KG1 (cell line): ENCODE results near the gene PDE4D.
"Not testable (repeated sequence)": the region's sequence is repeated elsewhere in the genome, so short reads cannot be mapped to it uniquely, and the experiment has no call there.

Source experiments
- DNase-seq: peaks from one replicate; lab custom pipeline; 2025; lab: John Stamatoyannopoulos, UW

Gene PDE4D

DNA sequence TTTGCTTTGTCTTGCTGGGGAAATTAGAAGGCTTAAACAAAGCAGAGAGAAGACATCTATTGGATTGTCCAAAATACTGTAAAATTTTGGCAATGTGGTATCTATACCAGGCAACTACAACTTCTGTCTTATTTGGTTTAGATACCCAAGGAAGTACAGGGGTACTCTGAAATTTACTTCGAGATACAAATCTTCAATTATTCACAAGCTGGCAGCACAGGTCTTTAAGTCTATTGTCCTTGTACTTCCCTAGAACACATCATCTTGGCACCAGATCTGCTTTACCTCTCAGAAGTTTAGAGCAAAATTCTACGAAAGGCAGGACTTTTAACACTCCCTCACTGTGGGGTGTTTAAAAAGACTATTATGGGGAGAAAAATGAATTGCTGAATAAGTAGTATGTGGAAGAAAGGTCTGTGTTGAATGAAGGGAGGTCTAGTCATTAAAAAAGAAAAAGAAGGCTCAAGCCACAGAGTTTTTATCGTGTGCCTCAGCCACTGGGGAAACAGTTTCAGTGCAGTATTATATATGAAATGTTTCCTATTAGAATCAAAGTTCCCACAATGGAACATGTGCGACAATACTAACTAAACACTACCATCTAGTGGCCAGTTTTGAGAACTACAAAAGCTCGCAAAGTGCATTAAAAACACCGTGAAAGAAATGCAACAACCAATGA lies 93.7 kb downstream of the PDE4D start:
- DNase-seq = peak; percentile 30

DNA sequence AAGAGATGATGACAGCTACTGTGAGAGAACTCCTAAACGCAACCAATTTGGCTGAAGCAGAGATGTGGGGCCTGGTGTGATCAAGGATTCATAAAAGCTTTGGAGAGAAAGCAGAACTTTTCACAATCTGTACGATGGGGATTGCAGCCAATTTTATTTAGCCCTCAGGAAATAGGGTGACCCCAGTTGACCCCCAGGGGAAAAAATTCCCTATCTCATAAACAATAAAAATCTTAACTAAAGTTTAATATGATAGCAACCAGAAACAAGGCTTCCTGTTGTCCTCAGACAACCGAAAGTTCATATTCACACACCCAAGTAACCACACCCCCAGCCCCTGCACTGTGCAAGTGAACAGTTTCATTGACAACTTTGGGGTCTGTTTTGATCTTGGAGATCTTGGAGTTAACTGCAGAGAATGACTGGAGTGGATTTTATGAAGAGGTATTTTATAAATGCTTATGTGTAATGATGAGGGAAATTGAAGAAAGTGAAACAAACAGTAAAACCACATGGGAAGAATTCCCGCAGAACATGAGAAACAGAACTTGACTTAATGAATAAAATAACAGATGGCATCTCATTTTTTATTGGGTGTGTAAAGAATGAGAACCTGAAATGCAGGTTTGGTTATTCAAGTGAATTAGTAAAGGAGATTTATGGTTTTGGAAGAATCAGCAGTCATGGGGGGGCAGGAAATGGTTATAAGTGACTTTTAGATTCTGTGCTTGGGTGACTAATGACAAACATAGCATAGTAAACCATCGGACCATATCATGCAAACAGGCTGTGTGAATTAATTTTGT lies 94.5 kb downstream of the PDE4D start:
- DNase-seq = no peak

DNA sequence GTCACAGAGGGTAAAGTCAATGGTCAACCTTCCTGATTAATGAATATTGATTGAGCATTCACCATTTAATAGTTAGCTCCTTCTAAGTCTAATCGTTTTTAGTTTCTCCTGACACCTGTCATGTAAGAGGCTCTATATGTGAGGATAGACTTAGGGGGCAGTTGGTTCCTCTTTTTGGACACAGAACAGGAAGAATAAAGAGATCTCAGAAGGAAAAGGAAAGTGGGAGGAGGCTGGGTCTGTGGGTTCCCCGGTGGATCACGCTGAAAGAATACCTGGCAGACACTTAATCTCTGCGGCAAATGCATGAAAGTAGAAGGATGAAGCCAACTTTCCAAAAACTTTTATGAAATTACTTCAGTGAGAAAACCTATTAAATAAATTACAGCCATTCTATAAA lies 98.4 kb downstream of the PDE4D start:
- DNase-seq = no peak

DNA sequence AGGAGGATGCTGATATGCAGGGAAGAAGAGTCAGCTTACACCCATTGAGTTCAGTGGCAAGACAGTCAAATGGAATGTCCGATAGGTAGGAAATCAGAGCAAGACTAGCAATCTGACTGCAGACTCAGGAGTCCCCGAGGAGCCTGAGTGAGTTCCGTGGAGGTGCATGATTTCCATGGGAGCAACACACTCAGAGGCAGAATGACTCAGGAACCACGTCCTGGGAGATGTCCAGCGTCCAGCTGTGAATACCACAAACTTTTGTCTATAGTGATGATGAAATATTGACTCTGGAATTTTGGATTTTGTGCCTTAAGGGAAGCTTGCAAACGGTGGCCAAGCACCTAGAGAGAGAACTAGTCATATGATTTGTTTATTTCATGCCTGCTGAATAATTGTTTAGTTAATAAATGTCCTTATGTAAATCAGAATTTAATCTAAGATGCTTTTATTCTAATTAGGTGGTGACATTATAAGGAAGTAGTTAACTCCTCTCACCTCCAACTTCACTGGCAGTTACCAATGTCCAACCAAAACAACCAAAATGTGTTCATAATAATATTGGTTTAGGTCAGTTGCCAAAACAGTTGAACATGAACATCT lies 100.4 kb downstream of the PDE4D start:
- DNase-seq = no peak

DNA sequence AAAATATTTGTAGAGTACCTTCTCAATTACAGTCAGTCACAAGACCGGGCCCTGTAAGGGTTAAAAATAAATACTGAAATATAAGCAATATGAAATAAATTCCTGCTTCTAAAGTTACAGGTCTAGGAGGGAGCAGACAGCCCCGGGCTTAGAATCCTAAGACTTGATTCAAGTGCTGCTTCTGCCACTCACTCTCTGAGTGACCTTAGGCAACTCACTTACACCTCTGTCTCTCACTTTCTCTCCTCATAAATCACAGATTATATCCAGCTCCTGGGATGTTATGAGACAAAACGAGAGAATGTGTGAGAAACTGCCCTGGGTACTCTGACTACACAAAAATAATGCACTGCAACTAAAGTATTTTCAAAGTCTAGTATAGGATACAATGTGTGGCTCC lies 101.9 kb downstream of the PDE4D start:
- DNase-seq = no peak

DNA sequence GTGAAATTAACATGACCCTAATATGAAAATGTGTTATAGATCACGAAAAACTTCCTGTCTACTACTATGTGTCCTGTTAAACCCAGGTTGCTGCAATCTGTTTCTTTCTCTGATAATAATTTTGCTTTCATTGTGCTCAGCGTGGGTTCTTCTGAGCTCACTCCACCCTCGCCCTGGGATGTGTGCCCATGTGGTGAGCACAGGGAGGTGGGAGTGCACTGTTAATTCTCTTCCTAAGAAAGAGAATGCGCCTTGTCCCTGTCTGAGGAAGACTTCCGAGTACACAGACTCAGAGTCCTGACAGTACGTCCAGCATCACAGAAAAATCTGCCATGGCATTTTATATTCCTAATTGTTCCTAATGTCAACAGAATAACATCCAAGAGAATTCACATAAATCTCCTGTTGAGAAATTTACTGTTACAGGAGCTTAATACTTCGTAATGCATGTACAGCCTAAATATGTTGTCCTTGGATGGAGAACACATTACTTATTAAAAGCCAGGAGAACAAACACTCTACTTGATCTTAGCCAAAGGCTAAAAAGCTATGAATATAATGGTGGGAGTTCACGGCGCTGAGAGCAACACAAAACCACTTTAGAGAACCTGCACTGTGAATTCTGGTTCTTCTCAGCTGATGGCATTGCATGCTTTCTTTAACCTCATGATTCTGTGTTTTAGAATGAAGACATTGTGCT lies 102.6 kb downstream of the PDE4D start:
- DNase-seq = no peak

DNA sequence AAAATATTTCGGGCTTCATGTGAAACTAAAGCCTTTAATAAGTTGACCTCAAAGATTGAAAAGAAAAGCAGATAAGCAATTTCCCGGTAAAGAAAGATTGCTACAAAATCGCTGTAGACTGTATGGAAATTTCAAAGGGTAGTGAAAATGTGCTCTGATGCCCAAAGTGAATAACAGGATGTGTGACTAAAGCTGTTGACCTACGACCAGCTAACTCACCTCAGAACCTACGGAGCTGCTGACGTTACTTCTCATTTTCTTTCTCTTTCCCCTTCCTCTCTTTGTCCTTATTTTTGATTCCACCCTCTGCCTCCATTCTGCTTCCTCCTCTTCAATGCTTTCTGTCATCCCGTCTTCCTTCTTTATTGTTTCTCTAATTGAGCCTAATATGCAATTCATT lies 103.2 kb downstream of the PDE4D start:
- DNase-seq = no peak

DNA sequence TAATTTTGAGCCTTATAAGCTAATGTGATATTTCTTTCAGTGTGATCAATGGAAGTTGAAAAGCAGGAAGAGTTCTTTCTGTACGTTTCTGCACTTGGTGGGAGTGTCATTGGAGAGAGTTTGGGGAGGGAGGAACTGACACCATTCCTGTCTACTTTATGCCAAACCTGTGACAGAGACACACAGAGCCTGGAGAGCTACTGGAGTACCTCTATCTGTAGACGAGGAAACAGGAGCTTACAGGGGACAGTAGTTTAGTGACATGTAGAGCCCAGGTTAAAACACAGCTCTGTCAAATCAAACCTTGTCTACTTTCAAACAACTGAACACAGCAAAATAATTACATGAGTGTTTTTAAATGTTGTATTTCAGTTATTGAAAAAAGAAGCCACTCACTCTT lies 103.6 kb downstream of the PDE4D start:
- DNase-seq = no peak

DNA sequence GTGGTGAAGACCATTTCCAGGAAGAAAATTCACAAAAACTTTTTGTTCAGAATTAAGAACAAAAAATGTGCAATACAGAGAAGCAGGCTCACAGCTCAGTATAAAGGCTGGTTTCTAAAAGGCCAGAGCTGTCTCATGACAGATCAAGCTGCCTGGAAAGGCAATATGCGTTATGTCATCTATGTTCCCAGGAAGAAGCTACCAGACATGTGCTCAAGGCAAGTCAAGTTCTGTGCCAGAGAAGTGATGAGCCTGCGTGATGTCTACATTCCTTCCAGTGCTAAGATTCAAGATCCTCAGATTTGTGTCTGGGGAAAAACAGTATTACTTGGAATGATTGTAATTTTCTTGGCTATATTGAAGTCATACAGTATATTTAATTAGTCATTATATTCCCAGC lies 104.3 kb downstream of the PDE4D start:
- DNase-seq = no peak

DNA sequence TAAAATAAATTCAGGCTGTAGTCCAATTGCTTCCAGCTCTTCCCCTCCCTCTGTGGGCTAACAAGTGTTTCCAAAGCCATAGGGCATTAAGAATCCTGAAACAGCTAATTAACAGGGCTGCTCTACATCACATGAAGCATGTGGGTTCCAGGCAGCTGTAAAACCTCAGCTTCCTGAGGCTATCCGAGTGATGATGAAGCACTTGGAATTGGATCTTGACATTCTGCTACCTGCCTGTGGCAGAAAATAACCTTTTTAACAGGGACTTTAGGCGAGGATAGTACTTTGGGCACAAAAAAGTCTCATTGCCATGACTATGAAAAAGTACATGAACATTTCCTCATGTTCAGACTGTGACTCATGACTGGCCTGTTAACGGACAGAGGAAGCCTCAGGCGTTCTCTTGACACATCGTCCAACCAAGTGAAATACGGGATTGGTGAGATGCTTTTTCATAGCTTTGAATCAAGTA lies 107.2 kb downstream of the PDE4D start:
- DNase-seq = no peak

DNA sequence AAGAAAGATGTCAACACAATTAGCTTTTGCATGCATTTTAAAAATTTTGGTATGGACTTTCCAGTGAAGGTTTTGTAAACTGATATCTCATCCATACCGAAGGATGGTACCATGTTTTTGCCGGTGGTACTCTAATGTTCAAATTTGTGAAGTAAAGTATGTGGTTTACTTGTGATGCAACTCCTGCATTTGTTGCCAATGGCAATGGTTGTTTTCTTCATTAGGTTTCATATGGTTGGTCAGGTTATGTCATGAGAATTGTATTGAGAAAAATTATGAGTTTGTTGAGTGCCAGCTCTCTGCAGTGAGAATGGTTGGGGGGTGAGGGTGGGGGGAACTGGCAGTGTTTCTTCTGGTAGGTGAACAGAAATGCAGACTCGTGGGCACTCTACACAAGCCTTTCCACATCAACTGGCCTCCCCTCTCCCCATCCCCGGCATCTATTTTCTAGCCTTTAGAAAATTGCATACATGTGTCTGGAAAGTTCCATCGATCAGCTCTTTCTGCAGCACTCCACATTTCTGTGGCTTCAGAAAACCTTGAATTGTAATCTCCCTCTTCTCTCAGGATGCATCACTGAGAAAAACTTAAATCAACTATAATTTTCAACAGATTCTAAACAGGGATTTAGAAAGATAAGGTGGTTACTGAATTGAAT lies 107.7 kb downstream of the PDE4D start:
- no peak for DNase-seq

DNA sequence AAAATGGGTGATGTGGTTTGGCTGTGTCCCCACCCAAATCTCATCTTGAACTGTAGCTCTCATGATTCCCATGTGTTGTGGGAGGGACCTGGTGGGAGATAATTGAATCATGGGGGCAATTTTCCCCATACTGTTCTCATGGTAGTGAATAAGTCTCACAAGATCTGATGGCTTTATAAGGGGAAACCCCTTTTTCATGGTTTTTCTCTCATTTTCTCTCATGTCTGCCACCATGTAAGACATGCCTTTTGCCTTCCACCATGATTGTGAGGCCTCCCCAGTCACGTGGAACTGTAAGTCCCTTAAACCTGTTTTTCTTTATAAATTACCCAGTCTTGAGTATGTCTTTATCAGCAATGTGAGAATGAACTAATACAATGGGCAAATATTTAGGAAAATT lies 108.8 kb downstream of the PDE4D start:
- not testable (repeated sequence) for DNase-seq

DNA sequence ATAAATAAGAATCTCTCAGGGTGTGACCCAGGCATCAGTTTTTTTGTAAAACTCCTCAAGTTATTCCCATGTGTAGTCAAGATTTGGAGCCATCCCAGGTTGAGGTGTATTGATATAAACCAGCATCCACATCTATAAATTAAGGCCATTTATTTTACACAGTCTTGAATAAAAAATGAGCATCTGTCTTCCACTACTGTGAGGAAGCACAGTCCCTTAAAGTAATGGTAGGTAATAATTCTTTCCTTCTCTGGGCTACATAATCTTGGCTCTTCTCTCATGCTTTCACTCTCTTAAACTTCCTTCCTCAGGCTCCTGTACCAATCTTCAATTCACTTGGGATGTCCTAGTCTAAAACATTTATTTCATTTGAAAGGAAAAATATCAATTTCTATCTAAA lies 110.3 kb downstream of the PDE4D start:
- DNase-seq = no peak

DNA sequence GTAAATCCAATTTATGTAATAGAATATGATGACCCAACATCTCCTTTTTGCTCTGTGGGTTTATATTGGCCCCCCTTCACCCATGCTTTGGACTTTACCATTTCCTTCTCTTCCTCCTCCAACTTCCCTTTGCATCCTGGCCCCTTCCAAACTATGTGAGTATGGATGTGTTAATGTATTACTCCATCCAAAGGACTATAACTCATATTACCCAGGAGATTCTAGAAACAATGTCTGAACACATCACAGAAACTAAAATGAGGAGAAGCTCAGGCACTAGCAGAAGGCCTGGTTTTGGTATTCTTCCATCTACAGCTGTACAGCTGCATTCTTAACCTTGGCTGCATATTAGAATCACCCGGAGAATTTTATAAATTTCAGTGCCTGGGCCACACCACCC lies 110.7 kb downstream of the PDE4D start:
- no peak for DNase-seq

DNA sequence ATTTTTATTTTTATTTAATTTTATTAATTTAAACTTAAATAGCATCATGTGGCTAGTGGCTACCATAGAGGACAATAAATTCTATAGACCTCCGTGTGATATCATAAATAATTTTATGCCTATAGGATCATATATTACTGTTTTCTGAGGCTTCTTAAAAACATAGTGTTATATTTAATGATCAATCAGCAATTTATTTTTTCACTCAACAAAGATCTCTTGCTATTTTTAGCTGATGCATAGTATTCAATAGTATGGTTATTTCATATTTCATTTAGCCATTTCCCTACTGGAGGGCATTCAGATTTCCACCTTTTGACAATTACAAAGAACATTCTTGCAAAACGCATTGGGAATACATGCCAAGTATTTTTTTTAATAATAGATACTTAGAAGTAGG lies 114.1 kb downstream of the PDE4D start:
- no peak for DNase-seq

DNA sequence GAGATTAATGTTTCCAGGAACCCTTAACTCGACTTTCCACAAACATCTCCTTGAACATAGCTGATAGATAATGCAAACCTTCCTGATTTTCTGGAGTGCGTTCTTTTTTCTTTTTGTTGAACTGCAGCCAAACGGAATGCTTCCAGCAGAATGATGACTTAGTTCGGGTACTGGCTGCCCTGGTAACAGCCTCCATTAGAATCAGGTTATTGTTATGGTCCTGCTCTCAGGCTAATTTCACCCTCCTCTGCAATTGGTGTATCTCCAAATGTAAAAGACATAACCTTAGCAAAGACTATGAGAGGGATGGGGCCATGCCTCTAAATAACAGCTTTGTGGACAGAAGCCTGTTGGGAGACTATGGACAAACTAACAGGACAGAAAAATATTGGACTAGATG lies 116.5 kb downstream of the PDE4D start:
- DNase-seq = no peak

DNA sequence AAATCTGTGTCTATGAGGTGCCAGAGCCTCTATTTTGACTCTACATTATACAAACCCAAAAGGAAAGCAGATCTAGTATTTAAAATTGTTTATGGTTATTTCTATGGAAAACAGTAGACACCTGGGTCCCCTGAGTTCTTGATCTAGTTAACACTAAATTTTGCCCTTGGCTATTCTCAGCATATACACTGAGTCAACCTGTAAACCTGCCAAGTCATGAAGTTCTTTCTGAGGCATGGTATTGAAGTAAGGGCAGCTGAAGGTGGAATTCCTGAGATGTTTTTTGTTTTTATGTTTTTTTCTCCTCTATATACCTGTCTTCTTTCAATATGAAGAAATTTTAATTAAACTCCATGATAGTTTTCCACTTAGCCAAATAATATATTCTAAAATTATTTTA lies 120.2 kb downstream of the PDE4D start:
- no peak for DNase-seq

DNA sequence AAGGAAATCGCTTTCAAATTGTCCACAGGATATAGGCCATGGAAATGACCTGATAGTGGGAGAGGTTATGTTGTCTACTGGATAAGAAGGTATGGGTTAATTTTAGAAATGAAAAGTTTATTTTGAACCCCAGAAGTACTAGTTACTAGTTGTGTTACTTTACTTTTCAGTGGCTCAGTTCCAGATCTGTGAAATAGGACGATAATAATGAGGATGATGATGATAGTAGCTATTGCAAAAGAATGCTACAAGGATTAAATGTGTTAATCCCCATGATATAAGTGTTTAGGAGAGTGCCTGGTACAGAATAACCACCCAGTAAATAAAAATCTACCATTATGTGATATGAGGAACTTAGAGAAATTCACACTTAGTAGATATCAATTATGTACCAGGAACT lies 120.8 kb downstream of the PDE4D start:
- no peak for DNase-seq

DNA sequence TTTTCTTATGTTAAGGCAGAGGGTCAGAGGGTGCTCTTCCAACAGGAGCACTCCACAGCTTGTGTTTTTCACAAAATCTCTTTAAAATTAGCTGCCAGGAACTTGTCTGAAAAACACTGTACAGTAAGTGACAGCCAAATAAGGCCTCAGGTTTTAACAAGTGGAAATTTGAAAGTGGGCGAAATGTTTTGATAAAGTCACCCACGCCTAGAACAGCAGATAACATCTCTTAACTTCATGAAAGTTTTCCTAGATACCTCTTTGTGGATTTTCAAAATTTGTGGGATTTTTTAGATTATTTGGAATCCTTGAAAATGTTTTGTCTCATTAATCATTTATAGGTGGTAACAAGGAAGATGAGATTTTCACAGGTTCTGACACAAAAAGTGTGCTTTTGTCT lies 121.3 kb downstream of the PDE4D start:
- no peak for DNase-seq

DNA sequence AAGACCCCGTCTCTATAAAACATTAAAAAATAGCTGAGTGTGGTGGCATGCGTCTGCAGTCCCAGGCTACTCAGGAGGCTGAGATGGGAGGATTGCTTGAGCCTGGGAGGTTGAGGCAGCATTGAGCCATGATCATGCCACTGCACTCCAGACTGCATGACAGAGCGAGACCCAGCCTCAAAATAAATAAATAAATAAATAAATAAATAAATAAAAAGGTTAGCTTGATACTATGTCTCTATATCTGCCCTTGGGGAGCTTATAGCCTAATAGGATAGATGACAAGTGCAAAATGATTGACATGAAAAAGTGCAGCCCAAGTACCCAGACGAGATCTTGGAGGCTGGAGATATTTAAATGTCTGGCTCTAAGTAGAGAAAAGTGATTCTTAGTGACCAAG lies 122.6 kb downstream of the PDE4D start:
- DNase-seq = no peak

DNA sequence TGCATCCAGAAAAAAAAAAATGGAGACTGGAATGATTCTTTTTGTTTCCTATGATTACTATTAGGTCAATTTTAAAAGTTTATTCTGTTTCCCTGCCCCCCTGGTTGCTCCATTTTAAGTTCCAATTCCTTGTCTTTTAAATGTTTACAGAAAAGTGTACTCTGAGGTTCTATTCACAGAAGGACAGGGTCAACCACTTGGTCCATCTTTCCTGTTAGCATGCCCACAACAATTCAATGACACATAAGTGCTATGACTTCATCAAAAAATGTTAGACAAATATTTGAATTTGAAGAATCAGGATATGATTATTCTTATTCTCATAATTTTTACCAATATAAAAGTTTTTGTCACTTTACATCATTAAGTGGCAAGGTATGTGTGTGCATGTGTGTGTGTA lies 123.7 kb downstream of the PDE4D start:
- DNase-seq = no peak

DNA sequence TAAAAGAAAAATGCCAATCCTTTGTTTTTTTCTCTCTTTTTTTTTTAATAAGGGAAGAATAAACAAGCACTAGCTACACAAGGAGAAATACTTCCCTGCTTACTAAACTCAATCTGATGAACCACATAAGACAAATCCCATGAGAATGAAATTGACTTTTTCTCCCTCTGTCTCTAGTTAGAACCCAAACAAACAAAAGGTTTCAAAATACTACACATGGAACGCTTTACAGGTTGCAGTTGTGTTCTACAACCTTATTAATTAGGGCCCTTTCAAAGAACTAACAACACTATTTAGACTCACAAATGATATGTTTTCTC lies 124.5 kb downstream of the PDE4D start:
- DNase-seq = no peak
